ENCODE measurements around the gene WNT9B. TPM values are rescaled to one million over a fixed set of nuclear protein-coding genes. Genes with fewer than 3 reads are reported as not detected.

WNT9B gene
- total RNA-seq (2022; extraction: Qiagen RNA extraction), result 0.02 to 0.05 TPM in 2 of 5 replicates, not detected in the others

GRCh38 chr17:46851029-46851741 lies at the start of gene WNT9B:
WNT9B (plus strand) TSS chr17:46851583; CDS start chr17:46851639, 56 bp downstream.

GRCh38 chr17:46818316-46818928 lies 33.0 kb upstream of the WNT9B start, which contains the start of gene WNT3:
WNT3 (minus strand) TSS chr17:46818692; CDS start chr17:46818597, 95 bp downstream.

GRCh38 chr17:46922804-46923635 lies 71.6 kb downstream of the WNT9B start, which contains the start of gene GOSR2:
GOSR2 (plus strand) TSS chr17:46923160; CDS start chr17:46923193, 33 bp downstream.

Other genes with a start within 250 kb of the WNT9B start
- gene WNT3, start 32.9 kb upstream of the WNT9B start, total RNA-seq (2022; extraction: Qiagen RNA extraction), result 3.9 to 4.5 TPM (median 4.4 TPM) in 5 replicates
- gene GOSR2, start 71.6 kb downstream of the WNT9B start, total RNA-seq (2022; extraction: Qiagen RNA extraction), result 32.1 to 40.1 TPM (median 37.1 TPM) in 5 replicates
- gene RPRML, start 127.7 kb downstream of the WNT9B start, total RNA-seq (2022; extraction: Qiagen RNA extraction), result 0.74 to 1.0 TPM (median 0.77 TPM) in 5 replicates